Measurements from ENCODE around the gene EPS8L2.

Gene EPS8L2

DNA sequence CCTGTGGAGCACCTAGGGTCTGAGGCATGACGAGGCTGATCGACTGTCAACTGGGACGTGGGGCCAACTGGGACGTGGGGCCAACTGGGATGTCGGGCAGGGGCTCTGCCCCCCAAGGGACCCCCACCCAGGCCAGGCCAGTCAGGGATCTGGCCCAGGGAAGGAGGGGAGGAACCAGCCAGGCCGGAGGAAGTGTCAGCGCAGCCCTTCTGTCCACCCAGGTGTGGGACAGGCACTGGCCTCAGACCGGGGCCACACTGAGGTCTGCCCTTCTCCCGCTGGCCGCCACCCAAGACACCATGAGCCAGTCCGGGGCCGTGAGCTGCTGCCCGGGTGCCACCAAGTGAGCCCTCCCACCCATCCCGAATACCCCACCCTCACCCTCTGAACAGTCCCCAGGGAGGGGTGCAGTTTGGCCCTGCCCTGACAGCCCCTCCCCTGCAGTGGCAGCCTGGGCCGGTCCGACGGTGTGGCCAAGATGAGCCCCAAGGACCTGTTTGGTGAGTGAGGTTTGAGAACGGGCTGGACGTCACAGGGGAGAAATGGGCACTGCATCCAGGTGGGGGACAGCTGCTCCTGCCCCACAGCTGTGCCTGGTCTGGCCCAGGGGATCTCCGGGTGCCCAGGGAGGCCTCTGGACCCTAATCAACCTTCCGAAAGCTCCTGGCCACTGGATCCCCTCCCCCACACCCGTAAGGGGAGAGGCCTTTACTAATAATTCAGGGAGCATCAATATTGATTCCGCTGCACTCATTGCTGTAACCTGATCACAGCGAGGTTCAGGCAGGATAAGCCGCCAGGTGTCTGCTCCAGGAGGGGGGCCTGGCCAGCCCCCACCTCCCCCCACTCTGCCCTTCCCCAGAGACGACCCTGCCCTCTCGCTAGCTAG lies 3.3 kb downstream of the EPS8L2 start:
- Histone ChIP-seq H3K9me3 (ENCODE audit: insufficient read depth, low read length) (no peaks in the 10 kb centered on the region), H3K36me3 (replicated peaks; ENCODE audit: low read depth, low read length) (no peaks in the 10 kb centered on the region), H3K27ac (ENCODE audit: low read length) (no peak overlapping the region), H3K27me3 (ENCODE audit: low read depth, low read length) (peaks cover 4% of the 10 kb centered on the region; the same call in 1 of the 2 replicates), H3K79me2 (ENCODE audit: low read length) (no peaks in the 10 kb centered on the region), H2AFZ (ENCODE audit: low read depth, low read length) (no peak overlapping the region), H4K20me1 (ENCODE audit: insufficient read depth, low read length) (no peaks in the 10 kb centered on the region), H3K9ac (ENCODE audit: low read length) (no peak overlapping the region), H3K4me1 (ENCODE audit: low read length) (peaks cover 13% of the 10 kb centered on the region), H3K4me2 (ENCODE audit: low read length) (no peak overlapping the region), H3K4me3 (ENCODE audit: low read length) (no peak overlapping the region)
- no peak for TF ChIP-seq EZH2phosphoT487 (IDR thresholded peaks at IDR 0.05; ENCODE audit: low read depth)
- TF ChIP-seq, protein P1, sequence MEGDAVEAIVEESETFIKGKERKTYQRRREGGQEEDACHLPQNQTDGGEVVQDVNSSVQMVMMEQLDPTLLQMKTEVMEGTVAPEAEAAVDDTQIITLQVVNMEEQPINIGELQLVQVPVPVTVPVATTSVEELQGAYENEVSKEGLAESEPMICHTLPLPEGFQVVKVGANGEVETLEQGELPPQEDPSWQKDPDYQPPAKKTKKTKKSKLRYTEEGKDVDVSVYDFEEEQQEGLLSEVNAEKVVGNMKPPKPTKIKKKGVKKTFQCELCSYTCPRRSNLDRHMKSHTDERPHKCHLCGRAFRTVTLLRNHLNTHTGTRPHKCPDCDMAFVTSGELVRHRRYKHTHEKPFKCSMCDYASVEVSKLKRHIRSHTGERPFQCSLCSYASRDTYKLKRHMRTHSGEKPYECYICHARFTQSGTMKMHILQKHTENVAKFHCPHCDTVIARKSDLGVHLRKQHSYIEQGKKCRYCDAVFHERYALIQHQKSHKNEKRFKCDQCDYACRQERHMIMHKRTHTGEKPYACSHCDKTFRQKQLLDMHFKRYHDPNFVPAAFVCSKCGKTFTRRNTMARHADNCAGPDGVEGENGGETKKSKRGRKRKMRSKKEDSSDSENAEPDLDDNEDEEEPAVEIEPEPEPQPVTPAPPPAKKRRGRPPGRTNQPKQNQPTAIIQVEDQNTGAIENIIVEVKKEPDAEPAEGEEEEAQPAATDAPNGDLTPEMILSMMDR (IDR thresholded peaks at IDR 0.05; ENCODE audit: low read depth, low read length), result no peak

DNA sequence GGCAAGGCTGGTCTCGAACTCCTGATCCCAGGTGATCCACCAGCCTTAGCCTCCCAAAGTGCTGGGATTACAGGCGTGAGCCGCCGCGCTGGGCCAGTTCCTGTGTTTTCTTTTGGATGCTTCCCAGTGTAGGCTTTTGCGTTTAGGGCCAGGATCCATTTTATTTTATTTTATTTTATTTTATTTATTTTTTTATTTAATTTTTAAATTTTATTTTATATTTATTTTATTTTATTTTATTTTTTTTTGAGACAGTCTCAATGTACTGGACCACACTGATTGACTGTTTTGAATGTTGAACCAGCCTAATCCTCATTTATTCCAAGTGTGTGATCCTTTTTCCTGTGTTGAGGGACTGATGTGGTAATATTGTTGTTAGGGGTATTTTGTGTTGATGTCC lies 8.4 kb downstream of the EPS8L2 start:
- Histone ChIP-seq H4K20me1 (ENCODE audit: insufficient read depth, low read length) (no peaks in the 10 kb centered on the region), H3K27ac (ENCODE audit: low read length) (no peak overlapping the region), H3K4me1 (ENCODE audit: low read length) (peaks cover 13% of the 10 kb centered on the region)

DNA sequence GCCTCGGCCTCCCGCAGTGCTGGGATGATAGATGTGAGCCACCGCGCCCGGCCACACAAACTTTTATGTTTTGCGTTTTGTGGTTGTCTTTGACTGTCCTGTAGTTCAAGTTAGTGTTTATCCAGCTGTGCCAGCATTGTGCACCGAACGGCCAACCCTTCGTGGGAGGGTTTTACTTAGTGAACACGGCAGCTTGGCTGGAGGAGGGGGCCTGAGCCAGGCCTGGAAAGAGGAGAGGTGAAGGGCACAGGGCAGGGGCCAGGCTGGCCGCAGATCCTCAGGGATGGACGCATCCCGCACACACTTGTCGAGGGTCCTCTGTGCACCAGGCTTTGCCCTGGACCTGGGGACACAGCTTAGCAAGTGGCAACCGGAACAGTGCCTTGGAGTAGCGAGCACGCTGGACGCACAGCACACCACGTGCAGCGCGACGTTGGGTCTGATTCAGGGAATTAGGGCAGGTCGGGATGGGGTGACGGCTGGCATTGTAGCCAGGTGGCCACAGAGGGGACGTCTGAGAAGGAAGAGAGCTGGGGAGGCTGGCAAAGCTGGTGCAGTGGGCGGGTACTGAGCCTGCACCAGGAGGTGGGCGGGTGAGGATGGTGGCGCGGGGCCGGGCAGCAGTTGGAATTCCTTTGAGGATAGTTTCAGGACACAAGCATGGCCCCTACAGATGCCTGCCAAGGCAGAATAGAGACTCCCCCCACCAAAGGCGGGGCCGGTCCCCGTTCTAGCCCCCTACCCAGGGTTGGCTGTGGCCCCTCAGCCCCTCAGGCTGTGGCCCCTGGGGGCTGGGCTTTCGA lies 13.4 kb downstream of the EPS8L2 start:
- no peak for TF ChIP-seq EZH2phosphoT487 (IDR thresholded peaks at IDR 0.05; ENCODE audit: low read depth)
- TF ChIP-seq, protein P1 (IDR thresholded peaks at IDR 0.05; ENCODE audit: low read depth, low read length), result no peak
- Histone ChIP-seq H3K27ac (ENCODE audit: low read length) (no peak overlapping the region), H3K4me2 (ENCODE audit: low read length) (no peak overlapping the region), H2AFZ (ENCODE audit: low read depth, low read length) (no peak overlapping the region), H3K4me3 (ENCODE audit: low read length) (no peak overlapping the region), H3K27me3 (ENCODE audit: low read depth, low read length) (peaks cover 10% of the 10 kb centered on the region), H3K9ac (ENCODE audit: low read length) (no peak overlapping the region), H3K9me3 (ENCODE audit: insufficient read depth, low read length) (no peaks in the 10 kb centered on the region), H4K20me1 (ENCODE audit: insufficient read depth, low read length) (no peaks in the 10 kb centered on the region), H3K36me3 (replicated peaks; ENCODE audit: low read depth, low read length) (no peaks in the 10 kb centered on the region), H3K4me1 (ENCODE audit: low read length) (peaks cover 20% of the 10 kb centered on the region), H3K79me2 (ENCODE audit: low read length) (no peaks in the 10 kb centered on the region)

More for the DNA sequence above, 8.4 kb downstream of the EPS8L2 start:
- no peak for TF ChIP-seq EZH2phosphoT487 (IDR thresholded peaks at IDR 0.05; ENCODE audit: low read depth)
- peaks cover 4% of the 10 kb centered on the region; the same call in 1 of the 2 replicates for H3K27me3 ChIP-seq (ENCODE audit: low read depth, low read length)
- H3K79me2 ChIP-seq (ENCODE audit: low read length), result no peaks in the 10 kb centered on the region
- H2AFZ ChIP-seq (ENCODE audit: low read depth, low read length), result no peak overlapping the region
- no peak overlapping the region for H3K4me2 ChIP-seq (ENCODE audit: low read length)
- H3K4me3 ChIP-seq (ENCODE audit: low read length), result no peak overlapping the region
- no peaks in the 10 kb centered on the region for H3K36me3 ChIP-seq (replicated peaks; ENCODE audit: low read depth, low read length)
- H3K9ac ChIP-seq (ENCODE audit: low read length), result no peak overlapping the region
- no peaks in the 10 kb centered on the region for H3K9me3 ChIP-seq (ENCODE audit: insufficient read depth, low read length)

DNA sequence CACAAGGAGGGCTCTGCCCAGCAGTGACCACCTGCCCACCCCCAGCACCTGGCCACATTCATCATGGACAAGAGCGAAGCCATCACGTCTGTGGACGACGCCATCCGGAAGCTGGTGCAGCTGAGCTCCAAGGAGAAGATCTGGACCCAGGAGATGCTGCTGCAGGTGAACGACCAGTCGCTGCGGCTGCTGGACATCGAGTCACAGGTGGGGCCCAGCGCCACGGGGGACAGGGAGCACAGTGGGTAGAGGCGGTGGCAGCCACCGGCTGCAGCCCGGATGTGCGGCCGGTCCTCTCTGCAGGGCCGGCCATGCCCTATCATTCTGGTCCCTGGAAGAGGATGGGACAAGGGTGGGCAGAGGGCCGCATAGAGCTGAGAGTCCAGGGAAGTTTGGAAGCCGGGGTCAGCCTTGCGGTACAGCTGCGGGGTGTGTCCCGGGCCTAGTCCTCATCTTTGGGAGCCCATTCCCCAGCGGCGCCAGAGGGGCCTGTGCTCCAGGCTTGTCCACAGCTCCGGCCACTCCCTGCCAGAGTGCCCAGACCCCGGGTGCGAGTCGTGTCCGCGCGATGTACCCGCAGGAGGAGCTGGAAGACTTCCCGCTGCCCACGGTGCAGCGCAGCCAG lies 14.1 kb downstream of the EPS8L2 start:
- Histone ChIP-seq H3K4me1 (ENCODE audit: low read length) (peaks cover 27% of the 10 kb centered on the region), H4K20me1 (ENCODE audit: insufficient read depth, low read length) (no peaks in the 10 kb centered on the region), H3K36me3 (replicated peaks; ENCODE audit: low read depth, low read length) (no peaks in the 10 kb centered on the region), H3K27ac (ENCODE audit: low read length) (no peak overlapping the region), H3K4me3 (ENCODE audit: low read length) (no peak overlapping the region), H3K9ac (ENCODE audit: low read length) (no peak overlapping the region), H3K79me2 (ENCODE audit: low read length) (no peaks in the 10 kb centered on the region), H3K9me3 (ENCODE audit: insufficient read depth, low read length) (no peaks in the 10 kb centered on the region), H3K4me2 (ENCODE audit: low read length) (no peak overlapping the region), H2AFZ (ENCODE audit: low read depth, low read length) (no peak overlapping the region), H3K27me3 (ENCODE audit: low read depth, low read length) (peaks cover 16% of the 10 kb centered on the region)
- TF ChIP-seq EZH2phosphoT487 (IDR thresholded peaks at IDR 0.05; ENCODE audit: low read depth), result no peak
- TF ChIP-seq, protein P1 (IDR thresholded peaks at IDR 0.05; ENCODE audit: low read depth, low read length), result no peak

Data from OCI-LY3 (cell line).